ENCODE results near the gene C20orf202. TPM values are rescaled to one million over a fixed set of nuclear protein-coding genes. Genes with fewer than 3 reads are reported as not detected.

The C20orf202 gene
- total and polyA plus RNA-seq, 9 of the 15 experiments (the other 6 are each of a cell fraction or from before 2014, with no cell fraction given): 0.03 to 0.24 (median 0.15) TPM; not detected in 4

GRCh38 chr20:1209447-1210387, 6.5 kb downstream of the C20orf202 start:
- no peak overlapping the region for H3K4me3 ChIP-seq
- TF ChIP-seq CTBP1 (IDR thresholded peaks at IDR 0.05; ENCODE audit: borderline replicate concordance): 0 out of 2 replicates have a peak, but pooled peaks have one; percentile 11
- TF ChIP-seq XRCC3 (IDR thresholded peaks at IDR 0.05): no peak
- peak; percentile 50; the same call in 1 of the 2 replicates for TF ChIP-seq STAG1 (CRISPR knock-in tag; IDR thresholded peaks at IDR 0.05; ENCODE audit: borderline replicate concordance)
- 0 out of 2 replicates have a peak, but pooled peaks have one; percentile 37 for TF ChIP-seq SMC3 (conservative IDR thresholded peaks at IDR 0.05; ENCODE audit: insufficient read depth, low read depth, low read length)
- TF ChIP-seq CTCF (IDR thresholded peaks at IDR 0.05 in 2 of 3, conservative IDR thresholded peaks at IDR 0.05 in 1 of 3; ENCODE audit: insufficient read depth in 2 of 3, low read depth in 1 of 3, low read length in 3 of 3): peak; percentile 48 to 57 (median 49)
- TF ChIP-seq REST (IDR thresholded peaks at IDR 0.05; ENCODE audit: borderline replicate concordance): peak; percentile 53; the same call in 1 of the 2 replicates
- no peak for TF ChIP-seq REST (CRISPR knock-in tag; IDR thresholded peaks at IDR 0.05; ENCODE audit: low read depth)
- no peak for TF ChIP-seq STAT5A (IDR thresholded peaks at IDR 0.05; ENCODE audit: borderline replicate concordance, low read length)
- TF ChIP-seq HNRNPL (IDR thresholded peaks at IDR 0.05; ENCODE audit: low read depth, low read length): no peak
- TF ChIP-seq RAD21 (CRISPR knock-in tag; conservative IDR thresholded peaks at IDR 0.05 in 1 of 2, IDR thresholded peaks at IDR 0.05 in 1 of 2): peak; percentile 9 to 53; a peak in 2 of 4 replicates
- H3K4me2 ChIP-seq (ENCODE audit: insufficient read depth, low read length): no peak overlapping the region
- in situ Hi-C loops (cut with MboI): no loop called here
- FAIRE-seq (peak; percentile 15), DNase-seq (ENCODE audit: extremely low read depth in 1 of 4, low spot score in 3 of 4) (no peak), ATAC-seq (peak; percentile 46)
- H4K20me1 ChIP-seq (replicated peaks; ENCODE audit: control insufficient read depth, insufficient read depth, low read length): no peaks in the 10 kb centered on the region
- no peaks in the 10 kb centered on the region for H3K9me1 ChIP-seq (ENCODE audit: control insufficient read depth, insufficient read depth, low read length)
- H3K79me2 ChIP-seq (ENCODE audit: control insufficient read depth, insufficient read depth, low read length): no peaks in the 10 kb centered on the region
- H3K36me3 ChIP-seq (ENCODE audit: control insufficient read depth, insufficient read depth, low read length): no peaks in the 10 kb centered on the region
- no peak overlapping the region for H2AFZ ChIP-seq (ENCODE audit: low read depth, low read length)
- ChIA-PET CTCF (ENCODE audit: low intra/inter-chr PET ratio) (interaction anchor here (0.7 to 1.0 kb wide), 2 partner anchors 394 to 855 kb away, joined by 3 read pairs; no protein-coding TSS in a partner anchor), POLR2A (interaction anchor here (0.6 to 0.7 kb wide), 3 partner anchors 26 to 223 kb away, joined by 3 read pairs; no protein-coding TSS in a partner anchor)
- no peak overlapping the region for H3K27ac ChIP-seq (ENCODE audit: extremely low read depth, low read depth, low read length)
- H3K9me3 ChIP-seq (replicated peaks; ENCODE audit: control insufficient read depth, insufficient read depth, low read depth, low read length): no peaks in the 10 kb centered on the region
- no peaks in the 10 kb centered on the region for H3K27me3 ChIP-seq (ENCODE audit: control insufficient read depth in 2 of 2, insufficient read depth in 2 of 2, low read length in 2 of 2)
- peak overlapping the region in 1 of 2 experiments; percentile 53; a peak in 1 of 4 replicates for H3K9ac ChIP-seq (ENCODE audit: insufficient read depth in 1 of 2, low read depth in 2 of 2, low read length in 2 of 2)
- whole genome bisulfite sequencing (ENCODE audit: insufficient coverage, low coverage, missing lambda C conversion rate): 3% methylated on average over 5 of the region's 5 CpGs
- BruUV-seq (replicated peaks): no TSS peak
- intact Hi-C loops (cut with micrococcal nuclease): loop anchor here (5.0 to 10.0 kb wide), 5 partner anchors 32 to 235 kb away; partner anchors contain the start of genes FKBP1A and PSMF1
- peaks cover 8 to 23% of the 10 kb centered on the region in 2 experiments; a peak in 4 of 5 replicates for H3K4me1 ChIP-seq (replicated peaks in 1 of 2; ENCODE audit: control insufficient read depth in 2 of 2, insufficient read depth in 2 of 2, low read length in 2 of 2)
